ENCODE results near the gene SF3B2. TPM values are rescaled to one million over a fixed set of nuclear protein-coding genes. Genes with fewer than 3 reads are reported as not detected.
"Not testable (repeated sequence)": the region's sequence is repeated elsewhere in the genome, so short reads cannot be mapped to it uniquely, and the experiment has no call there.

Gene SF3B2
- total RNA-seq, result 218 and 235 TPM in 2 replicates

- intact Hi-C loops (cut with micrococcal nuclease), result loop anchor here (1.0 to 5.0 kb wide), 15 partner anchors 17 to 482 kb away; partner anchors contain the start of genes B4GAT1, BANF1, BRMS1 and CCDC85B
These were observed at the start of gene SF3B2 for GRCh38 chr11:66051766-66052663. TSS of gene SF3B2 (plus strand) at chr11:66052364. CDS start at chr11:66052385, 21 bp downstream.

- intact Hi-C loops (cut with micrococcal nuclease), result loop anchor here (1.0 kb wide), 16 partner anchors 13 to 432 kb away; partner anchors contain the start of genes C11orf68, CFL1, DRAP1 and FIBP
These were observed 49.4 kb upstream of the SF3B2 start for GRCh38 chr11:66002648-66003225.

- intact Hi-C loops (cut with micrococcal nuclease), result no loop called here
These were observed 48.9 kb upstream of the SF3B2 start for GRCh38 chr11:66003291-66003690.

GRCh38 chr11:66004186-66004585, 48.0 kb upstream of the SF3B2 start:
- intact Hi-C loops (cut with micrococcal nuclease), result no loop called here

GRCh38 chr11:66006134-66006890, 45.9 kb upstream of the SF3B2 start:
- intact Hi-C loops (cut with micrococcal nuclease), result no loop called here

- intact Hi-C loops (cut with micrococcal nuclease), result no loop called here
These were observed 45.3 kb upstream of the SF3B2 start for GRCh38 chr11:66006891-66007176.

- intact Hi-C loops (cut with micrococcal nuclease), result no loop called here
These were observed 44.9 kb upstream of the SF3B2 start for GRCh38 chr11:66007201-66007634.

GRCh38 chr11:66008095-66008467, 44.1 kb upstream of the SF3B2 start:
- intact Hi-C loops (cut with micrococcal nuclease), result no loop called here

GRCh38 chr11:66008468-66009101, 43.6 kb upstream of the SF3B2 start:
- intact Hi-C loops (cut with micrococcal nuclease), result no loop called here

GRCh38 chr11:66010036-66010435, 42.1 kb upstream of the SF3B2 start:
- intact Hi-C loops (cut with micrococcal nuclease), result not testable (repeated sequence)

GRCh38 chr11:66011239-66011784, 40.9 kb upstream of the SF3B2 start:
- intact Hi-C loops (cut with micrococcal nuclease), result no loop called here

GRCh38 chr11:66011785-66012303, 40.3 kb upstream of the SF3B2 start, which contains the start of gene CST6:
TSS of gene CST6 (plus strand) at chr11:66012008. CDS start at chr11:66012045, 37 bp downstream.
- intact Hi-C loops (cut with micrococcal nuclease), result no loop called here

- intact Hi-C loops (cut with micrococcal nuclease), result no loop called here
These were observed 39.7 kb upstream of the SF3B2 start for GRCh38 chr11:66012371-66012945.

GRCh38 chr11:66012946-66013761, 39.0 kb upstream of the SF3B2 start:
- intact Hi-C loops (cut with micrococcal nuclease), result no loop called here

- intact Hi-C loops (cut with micrococcal nuclease), result no loop called here
These were observed 38.4 kb upstream of the SF3B2 start for GRCh38 chr11:66013762-66014100.

GRCh38 chr11:66014804-66015453, 37.2 kb upstream of the SF3B2 start:
- intact Hi-C loops (cut with micrococcal nuclease), result no loop called here

- intact Hi-C loops (cut with micrococcal nuclease), result no loop called here
These were observed 36.7 kb upstream of the SF3B2 start for GRCh38 chr11:66015454-66015881.

GRCh38 chr11:66015936-66016792, 36.0 kb upstream of the SF3B2 start:
- intact Hi-C loops (cut with micrococcal nuclease), result no loop called here
